GM19467 (cell line): ENCODE measurements around the gene SAMD11.
A peak's percentile ranks its signal among the peaks of the same experiment; 100 is the strongest.

Experiments
- ATAC-seq: cut with Tn5 transposase; IDR thresholded peaks from one replicate; pipeline ENCODE4 v1.9.1; 2021; ENCODE audit warnings: mild to moderate bottlenecking, moderate library complexity; ENCODE audit not compliant: unreplicated experiment

The SAMD11 gene

DNA sequence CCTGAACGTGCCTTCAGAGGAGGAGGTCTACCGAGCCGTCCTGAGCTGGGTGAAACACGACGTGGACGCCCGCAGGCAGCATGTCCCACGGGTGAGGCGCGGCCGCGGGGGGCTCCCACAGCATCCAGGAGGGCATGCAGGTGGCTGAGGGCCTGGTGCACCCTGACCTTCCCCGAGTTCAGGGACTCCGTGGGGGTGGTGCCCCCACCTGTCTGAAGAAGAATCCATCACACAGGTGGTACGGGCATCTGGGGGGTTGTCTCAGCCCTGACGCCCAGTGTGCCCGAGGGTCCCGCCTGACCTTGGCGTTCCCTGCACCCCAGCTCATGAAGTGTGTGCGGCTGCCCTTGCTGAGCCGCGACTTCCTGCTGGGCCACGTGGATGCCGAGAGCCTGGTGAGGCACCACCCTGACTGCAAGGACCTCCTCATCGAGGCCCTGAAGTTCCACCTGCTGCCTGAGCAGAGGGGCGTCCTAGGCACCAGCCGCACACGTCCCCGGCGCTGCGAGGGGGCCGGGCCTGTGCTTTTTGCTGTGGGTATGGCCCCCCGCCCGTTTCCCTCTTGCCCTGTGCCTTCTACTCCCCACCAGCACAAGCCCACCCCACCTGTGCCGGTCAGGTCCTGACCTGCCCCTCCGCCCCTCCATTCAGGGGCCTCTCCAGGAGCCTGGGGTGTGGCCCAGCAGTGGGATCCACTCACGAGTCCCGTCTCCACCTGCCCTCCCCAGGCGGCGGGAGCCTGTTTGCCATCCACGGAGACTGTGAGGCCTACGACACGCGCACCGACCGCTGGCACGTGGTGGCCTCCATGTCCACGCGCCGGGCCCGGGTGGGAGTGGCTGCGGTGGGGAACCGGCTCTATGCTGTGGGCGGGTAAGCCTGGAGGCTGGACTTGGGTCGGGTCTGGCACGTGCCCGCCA lies 38.9 kb downstream of the SAMD11 start:
- ATAC-seq, result no peak

GRCh38 chr1:963301-963651 lies 39.6 kb downstream of the SAMD11 start:
- no peak for ATAC-seq

DNA sequence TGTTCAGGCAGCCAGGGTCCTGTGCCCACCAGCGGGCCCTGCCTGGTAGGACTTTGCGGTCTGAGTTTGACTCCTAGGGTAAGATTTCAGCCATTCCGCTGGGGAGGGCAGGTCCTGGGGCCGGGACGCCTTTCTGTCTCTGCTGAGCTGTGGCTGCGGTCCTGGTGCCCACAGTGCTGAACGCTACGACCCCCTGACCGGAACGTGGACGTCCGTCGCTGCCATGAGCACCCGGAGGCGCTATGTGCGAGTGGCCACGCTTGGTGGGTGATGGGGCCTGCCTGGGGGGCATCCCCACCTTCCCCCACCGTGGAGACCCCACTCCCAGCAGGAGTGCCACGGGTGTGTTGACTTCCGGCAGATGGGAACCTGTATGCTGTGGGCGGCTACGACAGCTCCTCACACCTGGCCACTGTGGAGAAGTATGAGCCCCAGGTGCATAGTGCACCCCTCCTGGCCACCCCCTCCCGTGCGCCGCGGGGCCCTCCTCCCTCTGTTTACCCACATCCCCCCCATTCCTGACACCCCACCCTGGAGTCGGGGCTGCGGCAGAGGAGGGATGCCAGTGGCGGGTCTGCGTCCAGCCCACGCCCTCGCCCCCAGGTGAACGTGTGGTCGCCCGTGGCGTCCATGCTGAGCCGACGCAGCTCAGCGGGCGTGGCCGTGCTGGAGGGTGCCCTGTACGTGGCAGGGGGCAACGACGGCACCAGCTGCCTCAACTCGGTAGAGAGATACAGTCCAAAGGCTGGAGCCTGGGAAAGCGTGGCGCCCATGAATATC lies 40.2 kb downstream of the SAMD11 start:
- no peak for ATAC-seq

DNA sequence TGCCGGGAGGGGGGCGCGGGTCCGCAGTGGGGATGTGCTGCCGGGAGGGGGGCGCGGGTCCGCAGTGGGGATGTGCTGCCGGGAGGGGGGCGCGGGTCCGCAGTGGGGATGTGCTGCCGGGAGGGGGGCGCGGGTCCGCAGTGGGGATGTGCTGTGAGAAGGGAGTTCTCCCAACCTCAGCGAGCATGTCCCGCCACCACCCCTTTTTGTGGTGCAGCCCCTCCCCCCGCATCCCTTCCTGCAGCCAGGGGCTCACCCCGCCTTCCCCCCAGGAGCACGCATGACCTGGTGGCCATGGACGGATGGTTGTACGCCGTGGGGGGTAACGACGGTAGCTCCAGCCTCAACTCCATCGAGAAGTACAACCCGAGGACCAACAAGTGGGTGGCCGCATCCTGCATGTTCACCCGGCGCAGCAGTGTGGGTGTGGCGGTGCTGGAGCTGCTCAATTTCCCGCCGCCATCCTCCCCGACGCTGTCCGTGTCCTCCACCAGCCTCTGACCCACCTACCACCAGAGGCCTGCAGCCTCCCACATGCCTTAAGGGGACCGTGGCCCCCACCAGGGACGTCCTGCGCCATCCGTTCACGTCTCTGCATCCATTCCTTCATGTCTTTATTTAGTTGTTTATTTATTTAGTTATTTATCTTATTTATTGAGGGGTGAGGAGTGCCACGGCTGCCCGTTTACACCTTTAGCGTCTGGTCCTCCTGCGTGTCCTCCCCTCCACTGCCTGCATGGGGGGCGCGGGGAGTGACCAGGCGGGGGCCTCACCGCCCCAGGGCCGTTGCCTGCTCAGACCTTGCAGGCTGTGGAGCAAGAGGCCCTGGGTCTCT lies 41.2 kb downstream of the SAMD11 start:
- no peak for ATAC-seq

DNA sequence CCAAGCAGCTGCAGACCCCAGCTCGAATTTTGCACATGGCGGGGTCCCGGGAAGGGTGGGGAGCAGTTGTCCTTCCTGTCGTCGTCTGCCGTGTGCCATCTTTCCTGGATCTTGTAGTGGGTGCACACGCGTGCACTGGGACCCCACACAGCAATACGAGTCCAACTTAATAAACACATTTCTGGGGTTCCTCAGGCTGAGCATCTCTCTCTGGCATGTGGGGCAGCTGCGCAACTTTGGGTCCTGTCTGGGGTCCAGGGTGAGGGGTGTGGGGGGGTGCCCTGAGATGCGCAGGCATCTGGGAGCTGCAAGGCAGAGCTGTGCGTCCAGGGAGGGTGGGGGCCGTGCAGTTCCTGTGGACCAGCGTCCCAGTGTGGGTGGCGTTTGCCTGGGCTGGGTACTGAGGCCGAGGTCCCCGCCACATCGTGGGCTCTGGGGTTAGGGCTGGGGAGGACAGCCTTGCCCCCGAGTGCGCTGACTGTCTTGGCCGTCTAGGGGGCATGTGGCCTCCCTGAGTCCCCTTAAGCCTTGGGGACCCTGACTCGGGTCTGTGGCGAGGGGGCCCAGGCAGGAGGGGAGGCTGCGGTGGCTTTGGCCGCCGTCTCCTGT lies 41.9 kb downstream of the SAMD11 start:
- ATAC-seq, result no peak

- peak; percentile 33 for ATAC-seq
Measured at GRCh38 chr1:966135-966703, 42.5 kb downstream of the SAMD11 start, which contains the start of gene PLEKHN1. Gene PLEKHN1, plus strand, starts transcription at chr1:966482. Its CDS starts 50 bp downstream, at chr1:966532.

GRCh38 chr1:966704-967300 lies 43.1 kb downstream of the SAMD11 start:
- peak; percentile 57 for ATAC-seq

DNA sequence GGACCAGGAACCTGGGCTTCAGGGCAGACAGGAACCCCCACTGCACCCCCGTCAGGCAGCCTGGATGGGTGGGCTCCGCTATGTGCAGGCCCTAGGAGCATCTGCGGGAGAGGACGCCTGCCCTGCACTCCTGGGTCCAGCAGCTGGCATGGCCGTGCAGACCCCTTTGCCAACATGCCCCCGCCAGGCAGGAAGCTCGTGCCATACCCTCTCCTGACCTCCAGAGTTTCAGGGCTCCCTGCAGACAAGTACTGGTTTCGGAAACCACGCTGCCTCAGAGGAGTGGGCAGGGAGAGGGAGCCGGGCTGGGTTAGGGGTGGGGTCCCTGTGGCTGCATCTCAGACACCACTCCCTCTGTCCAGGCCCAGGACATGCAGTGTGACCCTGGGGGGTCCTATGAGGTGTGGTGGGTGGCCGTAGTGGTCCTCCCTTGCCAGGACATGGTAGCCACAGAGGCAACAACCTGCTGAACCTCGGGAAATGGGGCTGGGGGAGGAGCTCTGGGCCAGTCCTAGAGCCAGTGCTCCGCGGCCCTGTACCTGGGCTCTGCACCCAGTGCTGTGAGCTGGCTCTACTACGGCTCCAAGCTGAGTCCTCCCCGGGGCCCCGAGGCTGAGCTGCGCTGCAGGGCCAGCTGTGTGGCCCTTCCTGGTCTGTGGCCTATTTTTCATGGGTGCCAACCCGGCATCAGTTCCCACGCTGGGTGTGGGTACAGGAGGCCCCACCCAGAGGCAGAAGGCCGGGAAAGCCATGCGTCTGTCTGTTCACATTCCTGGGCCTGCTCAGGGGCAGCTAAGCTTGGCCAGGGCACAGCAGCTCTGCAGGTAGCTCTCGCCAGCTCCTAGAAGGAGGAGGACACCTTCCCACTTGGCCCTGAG lies 44.0 kb downstream of the SAMD11 start:
- ATAC-seq, result no peak

DNA sequence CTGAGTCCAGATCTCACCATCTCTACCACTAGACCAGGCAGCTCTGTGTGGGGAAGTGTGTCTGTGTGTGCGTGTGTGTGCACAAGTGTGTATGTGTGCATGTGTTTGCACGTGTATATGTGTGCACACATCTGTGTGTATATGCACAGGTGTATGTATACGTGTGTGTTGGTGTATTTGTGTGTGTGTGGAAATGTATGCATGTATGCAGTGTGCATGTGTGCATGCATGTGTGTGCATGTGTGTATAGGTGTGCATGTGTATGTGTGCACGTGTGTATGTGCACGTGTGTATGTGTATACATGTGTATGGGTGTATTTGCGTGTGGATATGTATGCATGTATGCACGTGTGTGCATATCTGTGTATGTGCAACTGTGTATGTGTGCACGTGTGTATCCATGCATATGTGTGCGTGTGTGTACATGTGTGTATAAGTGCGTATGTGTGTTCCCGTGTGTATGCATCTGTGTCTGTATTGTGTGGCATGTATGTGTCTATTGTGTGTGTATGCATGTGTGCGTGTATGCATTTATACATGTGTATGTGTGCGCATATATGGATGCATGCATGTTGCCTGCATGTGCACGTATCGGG lies 45.6 kb downstream of the SAMD11 start:
- ATAC-seq, result no peak

DNA sequence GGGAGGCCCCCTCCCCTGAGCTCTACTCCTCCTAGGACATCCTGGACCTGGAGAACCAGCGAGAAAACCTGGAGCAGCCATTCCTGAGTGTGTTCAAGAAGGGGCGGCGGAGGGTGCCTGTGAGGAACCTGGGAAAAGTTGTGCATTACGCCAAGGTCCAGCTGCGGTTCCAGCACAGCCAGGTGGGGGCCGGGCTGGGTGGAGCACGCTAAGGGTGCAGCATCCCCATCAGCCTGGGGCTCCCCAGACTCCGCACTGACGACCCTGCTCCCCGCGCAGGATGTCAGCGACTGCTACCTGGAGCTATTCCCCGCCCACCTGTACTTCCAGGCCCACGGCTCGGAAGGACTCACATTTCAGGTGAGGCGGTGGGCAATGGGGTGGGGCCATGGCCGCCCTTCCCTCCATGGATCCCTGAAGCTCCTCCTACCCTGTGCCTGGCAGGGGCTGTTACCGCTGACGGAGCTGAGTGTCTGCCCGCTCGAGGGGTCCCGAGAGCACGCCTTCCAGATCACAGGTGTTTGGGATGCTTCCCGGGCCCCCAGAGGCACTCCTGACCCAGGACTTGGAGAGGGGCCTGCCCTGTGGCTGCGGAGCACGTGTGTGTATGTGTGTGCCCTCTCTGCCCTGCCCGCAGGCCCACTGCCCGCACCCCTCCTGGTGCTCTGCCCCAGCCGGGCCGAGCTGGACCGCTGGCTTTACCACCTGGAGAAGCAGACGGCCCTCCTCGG lies 46.7 kb downstream of the SAMD11 start:
- no peak for ATAC-seq

DNA sequence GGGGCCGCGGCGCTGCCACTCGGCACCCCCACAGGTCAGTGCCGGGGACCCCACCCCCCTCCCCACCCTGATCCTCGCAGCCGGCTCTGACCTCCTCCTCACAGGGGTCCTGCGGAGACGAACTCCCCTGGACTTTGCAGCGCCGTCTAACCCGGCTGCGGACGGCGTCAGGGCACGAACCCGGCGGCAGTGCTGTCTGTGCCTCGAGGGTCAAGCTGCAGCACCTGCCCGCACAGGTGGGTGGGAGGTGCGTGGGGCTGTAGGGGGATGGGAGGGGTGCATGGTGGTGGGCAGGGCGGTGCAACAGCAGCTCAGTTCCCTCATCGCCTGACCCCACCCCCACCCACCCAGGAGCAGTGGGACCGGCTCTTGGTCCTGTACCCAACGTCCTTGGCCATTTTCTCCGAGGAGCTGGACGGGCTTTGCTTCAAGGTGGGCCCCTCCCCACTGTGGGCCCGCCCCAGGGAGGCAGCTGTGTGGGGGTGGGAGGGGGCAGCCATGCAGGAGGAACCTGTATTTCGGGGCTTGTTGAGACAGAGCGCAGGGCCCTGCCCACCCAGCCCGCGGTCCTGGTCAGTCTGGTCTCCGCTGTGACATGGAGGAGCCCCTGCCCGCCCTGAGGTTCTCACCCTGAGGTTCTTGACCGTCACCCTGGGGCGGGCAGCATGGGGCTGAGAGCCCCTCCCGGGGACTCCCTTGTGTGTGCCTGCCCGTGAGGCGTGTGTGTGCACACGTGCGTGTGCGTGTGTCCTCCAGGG lies 47.4 kb downstream of the SAMD11 start:
- no peak for ATAC-seq

GRCh38 chr1:971751-972506 lies 48.2 kb downstream of the SAMD11 start:
- ATAC-seq, result no peak

- no peak for ATAC-seq
Measured at GRCh38 chr1:972726-973458, 49.2 kb downstream of the SAMD11 start.

DNA sequence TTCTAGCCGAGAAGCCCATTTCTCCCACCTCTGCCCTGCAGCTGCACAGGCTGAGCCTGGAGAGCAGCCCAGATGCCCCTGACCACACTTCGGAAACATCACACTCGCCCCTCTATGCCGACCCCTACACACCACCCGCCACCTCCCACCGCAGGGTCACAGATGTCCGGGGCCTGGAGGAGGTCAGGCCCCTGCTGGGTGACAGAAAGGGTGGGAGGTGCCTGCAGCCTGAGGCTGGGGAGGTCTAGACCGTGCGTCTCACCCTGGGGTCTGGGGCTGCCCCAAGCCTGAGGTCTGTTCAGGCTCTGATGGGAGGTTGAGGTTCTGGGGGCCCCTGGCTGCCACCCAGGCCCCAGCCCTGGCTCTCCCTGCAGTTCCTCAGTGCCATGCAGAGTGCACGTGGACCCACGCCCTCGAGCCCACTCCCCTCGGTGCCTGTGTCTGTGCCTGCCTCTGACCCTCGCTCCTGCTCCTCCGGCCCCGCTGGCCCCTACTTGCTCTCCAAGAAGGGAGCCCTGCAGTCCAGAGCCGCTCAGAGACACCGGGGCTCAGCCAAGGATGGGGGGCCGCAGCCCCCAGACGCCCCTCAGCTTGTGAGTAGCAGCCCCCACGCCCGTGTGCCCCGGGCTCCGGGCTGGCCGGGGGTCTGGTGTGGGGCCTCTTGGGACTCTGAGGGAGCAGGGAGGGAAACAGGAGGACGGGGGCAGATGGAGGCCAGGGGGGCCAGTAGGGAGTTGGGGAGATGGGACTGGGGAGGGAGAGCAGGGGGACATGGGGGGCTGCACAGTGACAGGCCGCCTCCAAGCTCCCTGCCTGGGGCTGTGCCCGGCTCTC lies 50.0 kb downstream of the SAMD11 start:
- no peak for ATAC-seq

DNA sequence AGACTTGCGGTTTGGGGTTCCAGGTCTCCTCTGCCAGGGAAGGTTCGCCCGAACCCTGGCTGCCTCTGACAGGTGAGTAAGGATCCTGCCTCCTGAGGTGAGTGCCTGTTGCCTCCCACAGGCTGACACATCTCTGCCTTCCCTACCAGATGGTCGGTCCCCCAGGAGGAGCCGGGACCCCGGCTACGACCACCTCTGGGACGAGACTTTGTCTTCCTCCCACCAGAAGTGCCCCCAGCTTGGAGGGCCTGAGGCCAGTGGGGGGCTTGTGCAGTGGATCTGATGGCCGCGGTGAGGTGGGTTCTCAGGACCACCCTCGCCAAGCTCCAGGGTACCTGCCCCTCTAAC lies 50.5 kb downstream of the SAMD11 start:
- no peak for ATAC-seq
